ENCODE measurements around the gene OXT. TPM values are rescaled to one million over a fixed set of nuclear protein-coding genes. Genes with fewer than 3 reads are reported as not detected.
"Not testable (repeated sequence)": the region's sequence is repeated elsewhere in the genome, so short reads cannot be mapped to it uniquely, and the experiment has no call there.

Gene OXT
- total RNA-seq, 1 donor, result not detected

GRCh38 chr20:3072530-3073250, 1.3 kb downstream of the OXT start:
- no peaks in the 10 kb centered on the region for H3K36me3 ChIP-seq (ENCODE audit: insufficient read depth, low read length)
- H3K4me3 ChIP-seq (ENCODE audit: insufficient read depth, low read length), result no peak overlapping the region
- TF ChIP-seq CTCF (IDR thresholded peaks at IDR 0.05; ENCODE audit: extremely low read depth, low read depth, low read length), result no peak
- H3K27ac ChIP-seq (ENCODE audit: low read depth, low read length), result no peak overlapping the region
- no peak overlapping the region for H3K4me2 ChIP-seq (ENCODE audit: insufficient read depth, low read length)
- no peak overlapping the region for H2AFZ ChIP-seq (ENCODE audit: low read length)
- DNase-seq (ENCODE audit: insufficient read length, low spot score, missing footprints), result no peak
- no peaks in the 10 kb centered on the region for H4K20me1 ChIP-seq (ENCODE audit: insufficient read depth, low read length)
- H3K4me1 ChIP-seq (ENCODE audit: insufficient read depth, low read length), result no peaks in the 10 kb centered on the region
- H3K27me3 ChIP-seq (ENCODE audit: insufficient read depth, low read length), result peaks cover 20% of the 10 kb centered on the region
- no peaks in the 10 kb centered on the region for H3K9me3 ChIP-seq (ENCODE audit: low read depth, low read length)
- no peaks in the 10 kb centered on the region for H3K79me2 ChIP-seq (ENCODE audit: insufficient read depth, low read length)

DNA sequence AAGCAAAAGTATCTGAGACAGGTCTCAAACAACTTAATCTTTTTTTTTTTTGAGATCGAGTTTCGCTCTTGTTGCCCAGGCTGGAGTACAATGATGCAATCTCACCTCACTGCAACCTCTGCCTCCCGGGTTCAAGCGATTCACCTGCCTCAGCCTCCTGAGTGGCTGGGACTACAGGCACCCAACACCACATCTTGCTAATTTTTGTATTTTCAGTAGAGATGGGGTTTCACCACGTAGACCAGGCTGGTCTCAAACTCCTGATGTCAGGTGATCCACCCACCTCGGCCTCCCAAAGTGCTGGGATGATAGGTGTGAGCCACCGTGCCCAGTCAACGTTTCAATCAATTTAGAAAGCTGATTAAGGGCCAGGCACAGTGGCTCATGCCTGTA, 1.8 kb downstream of the OXT start:
- H3K79me2 ChIP-seq (ENCODE audit: insufficient read depth, low read length); H3K36me3 ChIP-seq (ENCODE audit: insufficient read depth, low read length); H3K9me3 ChIP-seq (ENCODE audit: low read depth, low read length): not testable (repeated sequence)

GRCh38 chr20:3074812-3075211, 3.4 kb downstream of the OXT start:
- no peaks in the 10 kb centered on the region for H3K4me1 ChIP-seq (ENCODE audit: insufficient read depth, low read length)
- DNase-seq (ENCODE audit: insufficient read length, low spot score, missing footprints), result no peak
- H3K27me3 ChIP-seq (ENCODE audit: insufficient read depth, low read length), result peaks cover 24% of the 10 kb centered on the region
- H3K79me2 ChIP-seq (ENCODE audit: insufficient read depth, low read length), result no peaks in the 10 kb centered on the region
- H3K9me3 ChIP-seq (ENCODE audit: low read depth, low read length), result no peaks in the 10 kb centered on the region
- TF ChIP-seq CTCF (IDR thresholded peaks at IDR 0.05; ENCODE audit: extremely low read depth, low read depth, low read length), result no peak
- H4K20me1 ChIP-seq (ENCODE audit: insufficient read depth, low read length), result no peaks in the 10 kb centered on the region
- H3K27ac ChIP-seq (ENCODE audit: low read depth, low read length), result no peak overlapping the region
- no peak overlapping the region for H2AFZ ChIP-seq (ENCODE audit: low read length)
- no peaks in the 10 kb centered on the region for H3K36me3 ChIP-seq (ENCODE audit: insufficient read depth, low read length)
- H3K4me3 ChIP-seq (ENCODE audit: insufficient read depth, low read length), result no peak overlapping the region
- no peak overlapping the region for H3K4me2 ChIP-seq (ENCODE audit: insufficient read depth, low read length)

More for the DNA sequence above, 1.8 kb downstream of the OXT start:
- not testable (repeated sequence) for DNase-seq (ENCODE audit: insufficient read length, low spot score, missing footprints); H4K20me1 ChIP-seq (ENCODE audit: insufficient read depth, low read length); H2AFZ ChIP-seq (ENCODE audit: low read length); H3K4me3 ChIP-seq (ENCODE audit: insufficient read depth, low read length); H3K27ac ChIP-seq (ENCODE audit: low read depth, low read length); H3K4me1 ChIP-seq (ENCODE audit: insufficient read depth, low read length); H3K4me2 ChIP-seq (ENCODE audit: insufficient read depth, low read length)
- peaks cover 20% of the 10 kb centered on the region for H3K27me3 ChIP-seq (ENCODE audit: insufficient read depth, low read length)

- not testable (repeated sequence) for H3K27ac ChIP-seq (ENCODE audit: low read depth, low read length); H3K79me2 ChIP-seq (ENCODE audit: insufficient read depth, low read length); H2AFZ ChIP-seq (ENCODE audit: low read length); H4K20me1 ChIP-seq (ENCODE audit: insufficient read depth, low read length); H3K9me3 ChIP-seq (ENCODE audit: low read depth, low read length); H3K4me3 ChIP-seq (ENCODE audit: insufficient read depth, low read length); H3K4me2 ChIP-seq (ENCODE audit: insufficient read depth, low read length); H3K36me3 ChIP-seq (ENCODE audit: insufficient read depth, low read length); H3K4me1 ChIP-seq (ENCODE audit: insufficient read depth, low read length); DNase-seq (ENCODE audit: insufficient read length, low spot score, missing footprints)
- H3K27me3 ChIP-seq (ENCODE audit: insufficient read depth, low read length), result peaks cover 26% of the 10 kb centered on the region
Observed at GRCh38 chr20:3075315-3075714, 3.9 kb downstream of the OXT start.

- DNase-seq (ENCODE audit: insufficient read length, low spot score, missing footprints), result no peak
- Histone ChIP-seq H3K4me2 (ENCODE audit: insufficient read depth, low read length) (no peak overlapping the region), H3K9me3 (ENCODE audit: low read depth, low read length) (no peaks in the 10 kb centered on the region), H3K27ac (ENCODE audit: low read depth, low read length) (no peak overlapping the region), H2AFZ (ENCODE audit: low read length) (no peak overlapping the region), H3K4me1 (ENCODE audit: insufficient read depth, low read length) (peaks cover 10% of the 10 kb centered on the region), H3K27me3 (ENCODE audit: insufficient read depth, low read length) (peaks cover 23% of the 10 kb centered on the region), H3K79me2 (ENCODE audit: insufficient read depth, low read length) (no peaks in the 10 kb centered on the region), H3K36me3 (ENCODE audit: insufficient read depth, low read length) (no peaks in the 10 kb centered on the region), H4K20me1 (ENCODE audit: insufficient read depth, low read length) (no peaks in the 10 kb centered on the region), H3K4me3 (ENCODE audit: insufficient read depth, low read length) (no peak overlapping the region)
- TF ChIP-seq CTCF (IDR thresholded peaks at IDR 0.05; ENCODE audit: extremely low read depth, low read depth, low read length), result no peak
Observed at GRCh38 chr20:3077618-3078134, 6.3 kb downstream of the OXT start.

Measured in osteoblast (primary cell).